NB4 (cell line): ENCODE measurements around the gene MEGF9.
"Not testable (repeated sequence)": the region's sequence is repeated elsewhere in the genome, so short reads cannot be mapped to it uniquely, and the experiment has no call there.

Experiments
- DNase-seq: peaks from one replicate; pipeline ENCODE4 v3.0.0; 2010; ENCODE audit warnings: low read depth
- H3K4me3 ChIP-seq: one replicate; pipeline ENCODE4 v1.5.1; 2011; ENCODE audit warnings: mild to moderate bottlenecking, low read depth, low read length, moderate library complexity
- MYC ChIP-seq: IDR thresholded peaks from 2 replicates; pipeline ENCODE4 v1.6.1; 2011; ENCODE audit warnings: low read depth, low read length
- POLR2A ChIP-seq: IDR thresholded peaks from 2 replicates; pipeline ENCODE4 v1.6.1; 2011; ENCODE audit warnings: mild to moderate bottlenecking; ENCODE audit not compliant: insufficient read length; ENCODE audit errors: extremely low read depth
- TF ChIP-seq, protein P1 (sequence below): IDR thresholded peaks from 2 replicates; pipeline ENCODE4 v1.6.1; 2011; ENCODE audit warnings: low read depth, low read length
- TF ChIP-seq, protein P2 (sequence below): IDR thresholded peaks from one replicate; pipeline ENCODE4 v1.5.1; 2012; ENCODE audit warnings: low read depth, low read length

Gene MEGF9

DNA sequence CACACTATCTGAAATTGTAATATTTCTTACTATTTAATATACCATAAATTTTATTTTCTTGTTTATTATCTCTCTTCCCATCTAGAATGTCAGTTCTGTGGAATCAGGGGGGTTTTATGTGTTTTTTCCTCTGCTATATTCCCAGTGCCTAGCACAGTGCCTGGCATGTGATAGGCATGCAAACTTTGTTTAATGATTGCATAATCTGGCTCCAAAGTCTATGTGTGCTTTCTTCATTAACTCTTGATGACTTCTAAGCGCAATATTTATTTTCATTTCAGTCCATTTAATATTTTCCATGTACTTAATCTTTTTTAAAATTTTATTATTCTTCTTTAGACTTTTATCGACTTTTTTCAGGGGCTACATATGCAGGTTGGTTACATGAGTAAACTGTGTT, 73.9 kb downstream of the MEGF9 start:
- H3K4me3 ChIP-seq: no peak overlapping the region
- DNase-seq: no peak
- TF ChIP-seq, protein P1, sequence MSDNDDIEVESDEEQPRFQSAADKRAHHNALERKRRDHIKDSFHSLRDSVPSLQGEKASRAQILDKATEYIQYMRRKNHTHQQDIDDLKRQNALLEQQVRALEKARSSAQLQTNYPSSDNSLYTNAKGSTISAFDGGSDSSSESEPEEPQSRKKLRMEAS: no peak
- no peak for TF ChIP-seq MYC
- no peak for TF ChIP-seq POLR2A
- TF ChIP-seq, protein P2, sequence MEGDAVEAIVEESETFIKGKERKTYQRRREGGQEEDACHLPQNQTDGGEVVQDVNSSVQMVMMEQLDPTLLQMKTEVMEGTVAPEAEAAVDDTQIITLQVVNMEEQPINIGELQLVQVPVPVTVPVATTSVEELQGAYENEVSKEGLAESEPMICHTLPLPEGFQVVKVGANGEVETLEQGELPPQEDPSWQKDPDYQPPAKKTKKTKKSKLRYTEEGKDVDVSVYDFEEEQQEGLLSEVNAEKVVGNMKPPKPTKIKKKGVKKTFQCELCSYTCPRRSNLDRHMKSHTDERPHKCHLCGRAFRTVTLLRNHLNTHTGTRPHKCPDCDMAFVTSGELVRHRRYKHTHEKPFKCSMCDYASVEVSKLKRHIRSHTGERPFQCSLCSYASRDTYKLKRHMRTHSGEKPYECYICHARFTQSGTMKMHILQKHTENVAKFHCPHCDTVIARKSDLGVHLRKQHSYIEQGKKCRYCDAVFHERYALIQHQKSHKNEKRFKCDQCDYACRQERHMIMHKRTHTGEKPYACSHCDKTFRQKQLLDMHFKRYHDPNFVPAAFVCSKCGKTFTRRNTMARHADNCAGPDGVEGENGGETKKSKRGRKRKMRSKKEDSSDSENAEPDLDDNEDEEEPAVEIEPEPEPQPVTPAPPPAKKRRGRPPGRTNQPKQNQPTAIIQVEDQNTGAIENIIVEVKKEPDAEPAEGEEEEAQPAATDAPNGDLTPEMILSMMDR: no peak

DNA sequence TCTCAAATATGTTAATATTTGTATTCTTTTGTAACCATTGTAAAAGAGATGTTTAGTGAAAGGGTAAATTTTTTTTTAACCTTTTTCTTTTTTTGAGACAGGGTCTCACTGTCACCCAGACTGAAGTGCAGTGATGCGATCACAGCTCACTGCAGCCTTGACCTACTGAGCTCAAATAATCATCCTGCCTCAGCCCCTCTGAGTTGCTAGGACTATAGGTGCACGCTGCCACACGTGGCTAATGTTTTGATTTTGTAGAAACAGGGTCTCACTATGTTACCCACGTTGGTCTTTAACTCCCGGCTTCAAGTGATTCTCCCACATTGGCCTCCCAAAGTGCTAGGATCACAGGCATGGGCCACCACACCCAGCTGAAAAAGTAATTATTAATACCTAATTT, 76.4 kb downstream of the MEGF9 start:
- no peak overlapping the region for H3K4me3 ChIP-seq
- TF ChIP-seq, protein P1: no peak
- TF ChIP-seq MYC: no peak
- TF ChIP-seq, protein P2: no peak
- no peak for TF ChIP-seq POLR2A
- DNase-seq: no peak

DNA sequence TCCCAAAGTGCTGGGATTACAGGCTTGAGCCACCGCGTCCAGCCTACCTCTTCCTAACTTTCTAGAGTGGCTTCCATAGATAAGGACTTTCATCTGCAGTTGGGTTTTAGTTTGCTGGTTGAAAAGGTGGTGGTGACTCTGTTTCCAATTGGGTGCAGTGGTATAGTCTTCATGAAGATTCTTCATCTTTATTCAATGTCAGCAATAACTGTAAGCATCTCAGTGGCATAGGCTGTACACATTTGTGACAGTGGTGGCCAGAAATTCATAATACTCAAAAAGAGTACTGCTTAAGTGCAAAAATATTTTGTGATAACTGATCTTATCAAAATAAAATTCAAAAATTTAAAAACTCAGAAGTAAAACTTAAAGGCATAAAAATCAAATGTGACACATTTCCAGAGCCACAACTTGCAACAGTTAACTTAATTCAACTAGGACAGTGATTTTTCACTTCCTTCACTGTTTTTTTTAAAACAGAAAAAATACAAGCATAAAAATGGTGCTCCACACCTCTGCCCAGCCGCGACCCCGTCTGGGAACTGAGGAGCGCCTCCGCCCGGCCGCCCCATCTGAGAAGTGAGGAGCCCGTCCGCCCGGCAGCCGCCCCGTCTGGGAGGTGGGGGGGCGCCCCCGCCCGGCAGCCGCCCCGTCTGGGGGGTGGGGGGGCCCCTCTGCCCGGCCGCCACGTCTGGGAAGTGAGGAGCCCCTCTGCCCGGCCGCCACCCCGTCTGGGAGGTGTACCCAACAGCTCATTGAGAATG, 77.9 kb downstream of the MEGF9 start:
- H3K4me3 ChIP-seq: no peak overlapping the region
- TF ChIP-seq, protein P2: no peak
- TF ChIP-seq POLR2A (no peak), MYC (no peak)
- TF ChIP-seq, protein P1: no peak
- no peak for DNase-seq

DNA sequence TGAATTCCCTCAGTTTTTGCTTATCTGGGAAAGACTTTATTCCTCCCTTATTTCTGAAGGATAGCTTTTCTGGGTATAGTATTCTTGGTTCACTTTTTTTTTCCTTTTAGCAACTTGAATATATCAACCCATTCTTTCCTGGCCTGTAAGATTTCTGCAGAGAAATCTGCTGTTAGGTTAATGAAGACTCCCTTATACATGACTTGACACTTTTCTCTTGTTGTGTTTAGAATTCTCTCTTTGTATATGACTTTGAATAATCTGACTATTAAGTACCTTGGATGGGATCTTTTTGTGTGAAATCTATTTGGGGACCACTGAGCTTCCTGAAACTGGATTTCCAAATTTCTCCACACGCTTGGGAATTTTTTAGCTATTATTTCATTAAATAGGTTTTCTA, 79.3 kb downstream of the MEGF9 start:
- no peak for DNase-seq
- TF ChIP-seq, protein P1: no peak
- TF ChIP-seq MYC (no peak), POLR2A (no peak)
- TF ChIP-seq, protein P2: no peak
- H3K4me3 ChIP-seq: no peak overlapping the region

DNA sequence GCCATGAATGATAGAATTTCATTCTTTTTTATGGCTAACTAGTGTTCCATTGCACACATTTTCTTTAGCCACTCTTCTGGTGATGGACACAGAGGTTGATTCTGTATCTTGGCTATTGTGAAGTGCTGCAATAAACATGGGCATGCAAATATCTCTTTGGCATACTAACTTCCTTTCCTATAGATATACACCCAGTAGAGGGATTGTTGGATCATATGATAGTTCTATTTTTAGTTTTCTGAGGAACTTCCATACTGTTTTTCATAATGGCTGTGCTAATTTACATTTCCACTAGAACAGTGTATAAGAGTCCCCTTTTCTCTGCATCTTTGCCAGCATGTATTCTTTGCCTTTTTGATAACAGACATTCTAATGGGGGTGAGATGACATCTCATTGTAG, 83.9 kb downstream of the MEGF9 start:
- no peak overlapping the region for H3K4me3 ChIP-seq
- no peak for DNase-seq
- TF ChIP-seq, protein P1: no peak

DNA sequence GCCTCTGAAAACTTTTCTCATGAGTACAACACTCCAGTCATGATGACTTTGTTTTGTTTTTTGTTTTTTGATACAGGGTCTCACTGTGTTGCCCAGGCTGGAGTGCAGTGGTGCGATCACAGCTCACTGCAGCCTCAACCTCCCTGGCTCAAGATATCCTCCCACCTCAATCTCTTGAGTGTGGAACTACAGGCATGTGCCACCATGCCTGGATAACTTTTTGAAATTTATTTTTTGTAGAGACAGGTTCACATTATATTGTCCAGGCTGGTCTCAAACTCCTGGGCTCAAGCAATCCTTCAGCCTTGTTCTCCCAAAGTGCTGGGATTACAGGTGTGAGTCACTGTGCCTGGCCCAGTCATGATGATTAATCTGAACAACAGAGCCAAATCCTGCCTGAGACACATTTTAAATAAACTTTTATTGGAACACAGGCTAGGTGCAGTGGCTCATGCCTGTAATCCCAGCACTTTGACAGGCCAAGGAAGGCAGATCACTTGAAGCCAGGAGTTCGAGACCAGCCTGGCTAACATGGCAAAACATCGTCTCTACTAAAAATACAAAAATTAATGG, 85.3 kb downstream of the MEGF9 start:
- DNase-seq, H3K4me3 ChIP-seq: not testable (repeated sequence)
